Colon (tissue), 2 donors: ENCODE results near the gene FBN3.
"Not testable (repeated sequence)": the region's sequence is repeated elsewhere in the genome, so short reads cannot be mapped to it uniquely, and the experiment has no call there.

ENCODE experiments used
- FAIRE-seq: peaks from 2 replicates; lab custom pipeline; 2012; peaks lifted over from hg19 to GRCh38; lab: Jason Lieb, UNC
- donor health status: control.
- donor health status: control.

The FBN3 gene

DNA sequence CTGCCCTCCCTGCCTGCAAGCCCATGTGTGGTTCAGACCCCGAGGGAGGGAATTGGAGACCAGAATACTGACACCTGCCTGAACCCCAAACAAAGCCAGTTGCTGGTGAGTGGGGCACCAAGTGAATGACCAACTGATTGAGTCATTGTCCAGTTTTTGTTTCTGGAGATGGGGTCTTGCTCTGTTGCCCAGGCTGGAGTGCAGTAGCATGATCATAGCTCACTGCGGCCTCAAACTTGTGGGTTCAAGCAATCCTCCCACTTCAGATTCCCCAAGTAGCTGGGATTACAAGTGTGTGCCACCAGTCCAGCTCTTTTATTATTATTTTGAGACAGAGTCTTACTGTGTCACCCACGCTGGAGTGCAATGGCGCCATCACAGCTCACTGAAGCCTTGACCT lies 92.9 kb downstream of the FBN3 start:
- FAIRE-seq = no peak

DNA sequence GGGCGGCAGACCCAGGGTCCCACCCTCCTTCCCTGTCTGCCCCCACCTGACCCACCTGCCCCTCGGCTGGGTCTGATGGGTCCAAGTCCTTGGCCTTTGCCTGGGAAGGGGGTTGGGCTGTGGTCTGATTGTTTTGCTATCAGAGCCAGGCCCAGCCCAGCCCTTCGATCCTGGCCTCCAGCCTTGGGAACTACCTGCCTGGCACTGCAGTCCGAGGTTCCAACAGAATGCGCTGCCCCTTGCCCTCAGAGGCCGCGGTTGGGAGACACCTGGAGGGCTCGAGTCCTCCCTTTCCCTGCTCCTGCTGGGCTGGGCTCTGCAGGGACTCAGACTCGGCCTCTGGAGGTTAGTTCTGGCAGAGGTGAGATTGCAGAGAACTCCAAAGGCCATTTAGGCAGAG lies 95.2 kb downstream of the FBN3 start:
- no peak for FAIRE-seq

DNA sequence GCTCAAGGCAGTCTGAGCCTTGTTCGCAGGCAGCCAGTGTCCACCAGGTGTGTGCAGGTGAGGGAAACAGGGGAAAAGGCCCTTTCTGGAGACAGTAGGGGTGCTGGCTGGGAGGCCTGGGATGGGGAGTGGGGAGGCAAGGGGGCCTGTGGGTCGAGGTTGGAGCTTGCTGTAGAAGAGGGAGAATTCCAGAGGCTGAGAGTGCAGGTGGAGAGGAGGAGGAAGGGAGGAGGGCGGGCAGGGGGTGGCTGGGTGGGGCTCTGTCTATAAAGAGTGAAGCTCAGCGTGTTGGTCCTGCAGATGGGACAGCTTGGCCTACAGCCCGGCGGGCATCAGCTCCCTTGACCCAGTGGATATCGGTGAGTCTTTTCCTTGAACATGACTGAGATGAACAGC lies 96.9 kb downstream of the FBN3 start, which contains the start of gene CCL25:
TSS of gene CCL25 (plus strand) at position 297 of the 396 bp plus-strand sequence. CDS start 290 bp downstream, outside the sequence.
- no peak for FAIRE-seq

DNA sequence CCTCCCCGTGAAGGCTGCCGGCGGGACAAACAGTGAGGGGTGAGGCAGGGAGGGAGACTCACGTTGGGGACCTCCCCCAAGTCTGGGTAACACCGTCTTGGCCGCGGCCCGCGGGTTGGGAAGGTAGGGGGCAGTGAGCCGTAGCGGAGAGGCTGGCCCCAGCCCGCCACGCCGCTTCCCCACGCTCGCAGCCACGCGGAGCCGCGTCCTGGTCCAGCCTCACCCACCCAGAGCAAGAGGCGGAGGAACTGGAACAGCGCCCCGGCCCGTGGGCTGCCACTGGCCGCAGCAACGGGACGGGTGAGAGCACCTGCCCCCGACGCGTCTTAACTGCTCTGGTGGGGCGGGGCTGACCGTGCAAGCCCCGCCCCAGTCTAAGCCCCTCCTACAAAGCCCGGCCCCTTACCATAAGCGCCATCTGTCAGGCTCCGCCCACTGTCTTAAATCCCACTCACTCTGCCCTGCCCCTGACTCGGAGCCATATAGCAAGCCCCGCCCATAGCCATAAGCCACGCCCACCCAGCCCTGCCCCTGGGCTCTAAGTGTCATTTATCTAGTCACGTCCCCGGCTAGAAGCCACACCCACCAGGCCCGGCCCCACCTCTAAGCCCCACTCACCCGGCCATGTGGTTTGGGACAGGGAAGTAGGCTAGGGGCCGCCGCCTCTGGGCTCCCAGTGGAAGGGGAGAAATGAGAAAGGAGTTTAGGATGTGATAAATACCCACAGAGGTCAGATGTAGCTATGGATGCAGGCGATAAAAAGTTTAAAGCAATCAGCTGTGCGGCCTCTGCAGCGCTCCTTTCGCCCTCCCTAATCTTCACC lies 98.9 kb downstream of the FBN3 start:
- no peak for FAIRE-seq

DNA sequence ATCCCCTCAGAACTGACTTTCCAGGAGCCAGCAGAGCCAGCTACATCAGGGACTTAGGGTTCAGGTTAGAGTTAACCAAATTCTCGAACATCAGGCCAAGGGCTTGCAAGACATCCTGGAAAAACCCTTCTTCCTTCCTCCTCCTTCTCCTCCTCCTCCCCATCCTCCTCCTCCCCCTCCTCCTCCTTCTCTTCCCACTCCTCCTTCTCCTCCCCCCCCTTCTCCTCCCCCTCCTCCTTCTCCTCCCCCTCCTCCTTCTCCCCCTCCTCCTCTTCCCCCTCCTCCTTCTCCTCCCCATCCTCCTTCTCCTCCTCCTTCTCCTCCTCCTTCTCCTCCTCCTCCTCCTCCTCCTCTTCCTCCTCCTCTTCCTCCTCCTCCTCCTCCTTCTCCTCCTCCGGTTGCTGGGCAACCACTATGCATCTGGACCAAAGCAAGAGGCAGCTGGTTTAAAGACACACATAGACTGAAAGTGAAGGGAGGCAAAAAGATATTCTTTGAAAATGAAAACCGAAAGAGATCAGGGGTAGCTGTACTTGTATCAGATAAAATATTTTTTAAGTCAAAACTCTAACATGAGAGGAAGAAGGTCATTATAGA lies 102.7 kb downstream of the FBN3 start:
- FAIRE-seq = no peak

DNA sequence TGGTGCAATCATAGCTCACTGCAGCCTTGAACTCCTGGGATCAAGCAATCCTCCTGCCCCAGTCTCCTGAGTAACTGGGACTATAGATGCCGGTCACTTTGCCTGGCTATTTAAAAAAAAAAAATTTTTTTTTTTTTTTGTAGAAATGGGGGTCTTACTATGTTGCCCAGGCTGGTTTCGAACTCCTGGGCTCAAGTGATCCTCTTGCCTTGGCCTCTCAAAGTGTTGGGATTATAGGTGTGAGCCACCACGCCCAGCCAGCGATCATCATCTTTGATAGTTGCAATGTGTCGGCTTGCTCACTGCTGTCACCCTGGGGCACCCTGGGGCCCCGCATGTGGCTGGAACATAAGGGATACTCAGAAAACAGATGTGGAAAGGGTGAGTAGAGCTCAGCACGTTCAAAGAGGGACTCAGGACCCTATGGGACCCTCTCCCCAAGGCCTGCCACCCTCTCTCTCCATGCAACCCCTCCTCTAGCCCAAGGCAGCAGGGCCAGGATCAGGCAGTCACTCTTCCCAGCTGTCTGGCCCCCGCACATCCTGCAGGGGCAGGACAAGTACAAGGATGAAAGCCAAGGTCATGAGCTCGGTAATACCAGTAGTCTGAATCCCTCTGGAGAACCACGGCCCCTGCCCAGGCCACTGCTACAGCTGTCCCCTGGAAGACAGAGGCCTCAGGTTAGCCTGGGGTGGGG lies 103.4 kb downstream of the FBN3 start:
- no peak for FAIRE-seq

DNA sequence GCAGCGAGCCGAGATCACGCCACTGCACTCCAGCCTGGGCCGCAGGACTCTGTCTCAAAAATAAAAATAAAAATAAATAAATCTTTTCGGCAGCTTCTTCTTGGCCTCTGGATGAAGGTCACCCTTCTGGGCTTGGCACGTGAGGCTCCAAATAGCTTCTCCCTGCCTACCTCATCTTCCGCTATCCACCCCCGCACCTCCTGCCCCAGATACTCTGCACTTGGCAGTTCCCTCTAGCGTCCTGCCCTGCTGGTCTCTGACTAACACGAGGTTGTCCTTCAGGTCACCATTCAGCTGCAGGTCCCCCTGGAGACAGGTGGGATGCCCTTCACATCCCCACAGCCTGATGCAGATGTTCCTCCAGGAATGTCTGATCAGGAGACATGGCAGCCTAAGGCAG lies 105.4 kb downstream of the FBN3 start:
- FAIRE-seq = no peak

DNA sequence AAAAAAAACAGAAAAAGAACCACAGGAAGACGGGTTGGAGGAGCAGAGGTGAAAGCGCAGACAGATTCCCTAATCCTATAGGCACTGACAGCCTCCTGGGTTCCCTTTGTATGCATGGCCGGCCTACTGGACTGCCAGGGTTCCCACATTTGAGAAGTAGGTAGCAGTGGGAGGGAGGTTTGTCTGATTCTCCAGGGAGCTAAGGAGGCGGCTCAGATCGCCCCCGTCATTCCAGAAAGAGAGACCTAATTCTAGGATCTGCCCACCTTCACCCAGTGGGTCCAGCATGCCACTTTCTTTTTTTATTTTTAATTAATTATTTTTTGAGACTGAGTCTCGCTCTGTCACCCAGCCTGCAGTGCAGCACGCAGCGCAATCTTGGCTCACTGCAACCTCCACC lies 106.5 kb downstream of the FBN3 start:
- no peak for FAIRE-seq

DNA sequence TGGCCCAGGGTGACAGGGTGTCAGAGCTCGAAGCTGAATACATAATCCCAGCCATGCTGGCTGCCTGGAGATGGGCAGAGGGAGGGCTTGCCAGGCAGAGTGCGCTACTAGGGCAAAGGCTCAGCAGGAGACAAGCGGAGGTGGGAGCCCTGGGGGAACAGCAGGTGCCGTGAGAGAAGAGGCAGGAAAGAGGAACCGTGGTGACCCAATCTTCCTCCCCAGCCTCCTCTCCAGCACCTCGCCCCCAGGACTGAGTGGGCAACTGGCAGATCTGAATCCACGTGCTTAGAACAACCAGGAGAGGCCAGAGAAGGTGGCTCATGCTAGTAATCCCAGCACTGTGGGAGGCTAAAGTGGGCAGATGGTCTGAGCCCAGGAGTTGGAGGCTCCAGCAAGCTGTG lies 107.9 kb downstream of the FBN3 start:
- no peak for FAIRE-seq

DNA sequence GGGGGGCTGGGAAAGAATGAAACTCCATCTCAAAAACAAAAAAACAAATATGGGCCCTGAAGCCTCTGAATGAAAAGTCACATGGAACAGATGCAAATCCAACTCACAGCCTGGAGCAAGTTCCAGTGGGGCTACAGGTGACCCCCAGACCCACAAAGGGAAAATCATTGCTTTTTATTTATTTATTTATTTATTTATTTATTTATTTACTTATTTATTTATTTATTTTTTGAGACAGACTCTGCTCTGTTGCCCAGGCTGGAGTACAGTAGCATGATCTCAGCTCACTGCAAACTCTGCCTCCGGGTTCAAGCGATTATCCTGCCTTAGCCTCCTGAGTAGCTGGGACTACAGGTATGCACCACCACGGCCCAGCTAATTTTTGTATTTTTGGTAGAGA lies 110.2 kb downstream of the FBN3 start:
- FAIRE-seq = no peak

DNA sequence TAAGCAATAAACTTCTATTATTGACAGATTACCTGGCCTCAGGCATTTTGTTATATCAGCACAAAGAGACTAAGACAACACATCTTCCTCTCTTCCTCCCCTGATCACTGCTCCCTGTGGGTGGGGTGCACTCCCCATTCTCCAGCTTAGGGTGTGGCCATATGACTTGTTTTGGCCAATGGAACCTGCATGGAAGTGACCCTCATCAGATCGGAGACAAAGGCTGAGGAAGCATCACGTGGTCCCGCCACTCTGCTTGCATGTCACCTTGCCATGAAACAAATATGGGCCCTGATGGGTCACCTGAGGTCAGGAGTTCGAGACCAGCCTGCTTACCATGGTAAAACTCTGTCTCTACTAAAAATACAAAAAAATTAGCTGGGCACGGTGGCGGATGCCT lies 110.6 kb downstream of the FBN3 start:
- FAIRE-seq = no peak

DNA sequence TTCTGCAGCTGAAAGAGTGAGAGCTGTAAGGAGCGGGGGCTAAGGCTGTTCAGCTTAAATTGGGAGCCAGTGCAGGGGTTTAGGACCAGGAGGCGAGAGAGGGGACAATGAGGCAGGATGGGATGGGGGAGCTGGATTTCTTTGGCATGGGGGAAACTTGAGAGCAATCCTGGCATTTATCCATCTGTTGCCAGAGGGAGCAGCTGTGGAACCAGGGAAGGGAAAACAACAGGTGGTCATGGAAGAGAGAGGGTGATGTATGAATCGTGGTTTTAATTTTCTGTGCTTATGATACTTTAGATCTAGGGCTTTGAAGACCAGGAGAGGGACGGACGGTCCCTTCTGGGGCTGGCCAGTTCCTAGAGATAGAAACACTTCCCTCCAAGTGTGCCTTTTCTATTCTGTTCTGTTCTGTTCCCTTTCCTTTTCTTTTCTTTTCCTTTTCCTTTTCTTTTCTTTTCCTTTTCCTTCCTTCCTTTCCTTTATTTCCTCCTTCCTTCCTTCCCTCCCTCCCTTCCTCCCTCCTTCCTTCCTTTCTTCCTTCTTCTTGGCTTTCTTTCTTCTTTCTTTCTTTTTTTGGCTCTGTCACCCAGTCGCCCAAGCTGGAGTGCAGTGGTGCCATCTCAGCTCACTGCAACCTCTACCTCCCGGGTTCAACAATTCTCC lies 112.8 kb downstream of the FBN3 start:
- FAIRE-seq = no peak

DNA sequence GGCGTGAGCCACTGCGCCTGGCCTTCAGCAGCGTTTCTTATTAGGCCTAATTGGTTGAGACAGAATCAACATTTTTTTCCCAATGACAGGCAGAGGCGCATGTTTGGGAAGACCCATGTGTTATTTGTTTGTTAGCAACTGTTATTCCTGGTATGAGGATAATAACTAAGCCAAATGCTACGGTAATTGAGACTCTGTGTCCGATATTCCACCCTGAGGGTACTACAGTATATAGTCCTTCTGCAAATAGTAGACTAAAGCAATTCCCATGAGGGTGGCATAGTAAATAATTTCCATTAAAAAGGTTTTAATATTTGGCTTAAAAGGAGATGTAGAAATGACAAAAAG lies 115.2 kb downstream of the FBN3 start:
- FAIRE-seq = no peak

DNA sequence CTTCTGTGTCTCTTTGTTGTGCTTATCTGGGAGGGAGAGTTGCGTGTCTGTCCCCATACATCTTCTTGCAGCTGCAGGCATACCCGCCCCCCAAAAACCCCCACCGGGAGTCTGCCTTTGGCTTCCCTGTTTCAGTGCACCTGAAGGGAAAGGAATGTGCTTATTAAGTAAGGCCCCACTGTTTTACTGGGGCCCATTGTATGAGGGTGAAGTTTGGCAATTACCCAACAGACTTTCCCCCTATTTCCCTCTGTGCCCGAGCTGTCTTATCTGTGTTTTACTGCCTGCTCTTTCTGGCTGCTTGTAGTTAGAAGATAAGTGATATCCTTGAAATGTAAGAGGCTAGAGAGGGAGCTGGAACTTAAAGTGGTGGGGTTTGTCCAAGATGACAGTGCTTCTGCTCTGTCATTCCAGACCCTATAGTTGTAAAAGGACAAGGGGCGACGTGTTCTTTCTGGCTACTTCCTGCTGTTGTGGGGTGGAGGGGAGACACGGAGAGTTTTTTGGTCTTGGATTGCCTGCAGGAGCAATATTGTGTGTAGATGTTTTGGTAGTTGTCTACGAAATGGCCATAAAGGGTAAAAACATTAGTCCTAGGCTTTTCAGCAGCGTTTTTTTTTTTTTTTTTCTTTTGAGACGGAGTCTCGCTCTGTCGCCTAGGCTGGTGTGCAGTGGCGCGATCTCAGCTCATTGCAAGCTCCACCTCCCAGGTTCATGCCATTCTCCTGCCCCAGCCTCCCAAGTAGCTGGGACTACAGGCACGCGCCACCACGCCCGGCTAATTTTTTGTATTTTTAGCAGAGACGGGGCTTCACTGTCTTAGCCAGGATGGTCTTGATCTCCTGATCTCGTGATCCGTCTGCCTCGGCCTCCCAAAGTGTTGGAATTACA lies 115.9 kb downstream of the FBN3 start:
- FAIRE-seq = not testable (repeated sequence)

DNA sequence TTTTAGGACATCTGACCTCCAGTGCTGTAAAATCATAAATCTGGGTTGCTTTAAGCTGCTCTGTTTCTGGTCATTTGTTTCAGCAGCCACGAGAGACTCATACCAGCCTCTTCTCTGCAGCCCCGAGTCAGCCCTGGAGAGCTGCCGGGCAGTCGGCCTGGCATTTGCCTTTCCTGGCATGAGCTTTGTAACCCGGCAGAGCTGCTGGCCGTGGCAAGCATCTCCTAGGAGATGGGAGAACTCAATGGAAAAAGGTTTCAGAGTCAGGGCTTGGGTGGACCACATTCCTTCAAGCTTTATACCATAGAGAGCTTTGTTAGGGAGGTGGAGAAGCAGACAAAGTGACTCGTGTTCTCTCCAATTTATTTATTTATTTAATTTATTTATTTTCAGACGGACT lies 118.4 kb downstream of the FBN3 start:
- no peak for FAIRE-seq

DNA sequence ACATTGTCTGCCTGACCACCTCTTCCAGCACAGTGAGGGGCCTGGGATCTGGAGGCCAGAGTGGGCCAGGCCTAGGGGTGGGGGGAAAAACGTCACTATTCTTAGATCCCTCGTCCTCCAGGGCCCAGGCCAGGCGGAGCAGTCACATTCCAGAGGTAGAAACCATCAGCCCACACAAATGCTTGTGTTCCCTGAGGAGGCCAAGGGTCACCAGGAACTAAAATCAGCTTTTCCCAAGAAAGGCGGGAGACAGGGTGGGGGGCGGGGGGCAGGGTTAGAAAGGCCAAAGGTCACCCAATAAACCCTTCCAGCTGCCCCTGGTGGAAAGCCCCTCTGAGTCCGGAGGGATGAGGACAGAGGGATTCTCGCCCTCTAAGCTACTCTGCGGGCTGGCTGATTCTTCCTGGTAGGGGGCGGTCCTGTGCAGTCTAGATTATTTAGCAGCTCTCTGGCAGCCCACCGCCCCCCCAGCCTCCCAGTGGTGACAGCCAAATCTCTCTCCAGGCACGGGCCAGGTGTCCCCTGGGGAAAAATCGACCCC lies 120.4 kb downstream of the FBN3 start:
- no peak for FAIRE-seq

DNA sequence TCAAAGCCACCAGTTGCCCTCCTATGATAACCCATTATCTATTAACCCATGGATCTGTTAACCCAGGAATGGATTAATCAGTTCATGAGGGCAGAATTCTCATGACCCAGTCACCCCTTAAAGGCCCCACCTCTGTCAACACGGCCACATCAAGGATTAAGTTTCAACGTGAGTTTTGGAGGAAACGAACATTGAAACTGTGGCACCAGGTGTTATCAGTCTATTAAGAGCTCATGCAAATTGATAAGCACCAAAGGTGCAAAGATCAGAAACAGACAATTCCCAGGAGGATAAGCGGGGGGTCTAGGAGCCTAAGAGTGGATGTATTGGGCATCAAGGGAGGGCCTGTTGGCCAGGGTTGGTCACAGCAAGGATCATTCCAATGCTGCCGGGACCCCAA lies 124.1 kb downstream of the FBN3 start:
- no peak for FAIRE-seq

DNA sequence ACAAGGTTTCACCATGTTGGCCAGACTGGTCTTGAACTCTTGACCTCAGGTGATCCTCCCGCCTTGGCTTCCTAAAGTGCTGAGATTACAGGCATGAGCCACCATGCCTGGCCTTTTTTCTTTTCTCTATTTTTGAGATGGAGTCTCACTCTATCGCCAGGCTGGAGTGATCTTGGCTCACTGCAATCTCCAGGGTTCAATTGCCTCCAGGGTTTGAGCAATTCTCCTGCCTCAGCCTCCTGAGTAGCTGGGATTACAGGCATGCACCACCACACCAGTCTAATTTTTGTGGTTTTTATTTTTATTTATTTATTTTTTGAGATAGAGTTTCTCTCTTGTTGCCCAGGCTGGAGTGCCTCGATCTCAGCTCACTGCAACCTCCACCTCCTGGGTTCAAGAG lies 125.1 kb downstream of the FBN3 start:
- not testable (repeated sequence) for FAIRE-seq

DNA sequence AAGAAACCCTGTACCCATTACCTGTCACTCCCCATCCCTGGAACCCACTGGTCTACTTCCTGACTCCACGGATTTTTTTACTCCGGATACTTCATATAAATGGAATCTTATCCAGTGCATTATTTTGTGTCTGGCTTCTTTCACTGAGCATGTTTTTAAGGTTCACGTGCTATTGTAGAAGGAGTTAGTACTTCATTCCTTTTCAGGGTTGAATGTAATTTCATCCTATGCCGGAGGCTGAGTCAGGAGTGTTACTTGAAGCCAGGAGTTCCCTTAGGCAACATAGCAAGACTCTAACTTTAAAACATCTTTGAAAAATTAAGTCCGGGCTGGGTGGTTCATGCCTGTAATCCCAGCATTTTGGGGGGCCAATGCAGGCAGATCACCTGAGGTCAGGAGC lies 126.0 kb downstream of the FBN3 start:
- no peak for FAIRE-seq

DNA sequence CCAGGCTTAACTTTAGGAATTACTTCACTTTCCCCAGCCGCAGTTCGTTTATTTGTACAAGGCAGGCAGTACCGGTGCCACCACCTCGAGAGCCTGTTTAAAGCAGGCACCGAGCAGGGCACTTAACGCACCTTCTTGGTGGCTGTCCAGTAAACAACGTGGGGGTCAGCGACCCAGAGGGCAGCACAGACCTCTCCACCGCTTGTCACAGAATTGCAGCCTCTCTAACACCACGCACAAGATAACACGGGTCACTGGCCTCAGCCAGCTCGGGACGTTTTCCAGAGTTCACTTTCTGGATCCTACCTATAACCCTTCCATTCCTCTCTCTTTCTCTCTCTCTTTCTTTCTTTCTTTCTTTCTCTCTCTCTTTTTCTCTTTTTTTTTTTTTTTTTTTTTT lies 127.1 kb downstream of the FBN3 start:
- FAIRE-seq = no peak

DNA sequence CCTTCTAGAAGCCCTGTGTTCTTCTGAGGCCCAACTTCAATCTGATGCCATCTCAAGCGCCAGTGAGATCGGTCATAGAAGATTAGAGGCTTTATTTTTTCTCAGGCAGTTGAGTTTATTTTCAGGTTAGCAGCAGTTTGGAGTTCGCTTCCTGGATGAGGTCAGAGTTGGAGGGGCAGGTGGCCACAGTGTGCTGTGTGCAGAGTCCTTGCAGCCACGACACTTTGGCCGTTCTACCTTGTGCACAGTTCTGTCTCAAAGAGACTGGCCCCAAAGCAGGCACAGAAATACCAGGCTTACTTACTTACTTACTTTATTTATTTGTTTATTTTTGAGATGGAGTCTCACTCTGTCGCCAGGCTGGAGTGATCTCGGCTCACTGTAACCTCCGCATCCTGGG lies 128.0 kb downstream of the FBN3 start:
- FAIRE-seq = no peak

DNA sequence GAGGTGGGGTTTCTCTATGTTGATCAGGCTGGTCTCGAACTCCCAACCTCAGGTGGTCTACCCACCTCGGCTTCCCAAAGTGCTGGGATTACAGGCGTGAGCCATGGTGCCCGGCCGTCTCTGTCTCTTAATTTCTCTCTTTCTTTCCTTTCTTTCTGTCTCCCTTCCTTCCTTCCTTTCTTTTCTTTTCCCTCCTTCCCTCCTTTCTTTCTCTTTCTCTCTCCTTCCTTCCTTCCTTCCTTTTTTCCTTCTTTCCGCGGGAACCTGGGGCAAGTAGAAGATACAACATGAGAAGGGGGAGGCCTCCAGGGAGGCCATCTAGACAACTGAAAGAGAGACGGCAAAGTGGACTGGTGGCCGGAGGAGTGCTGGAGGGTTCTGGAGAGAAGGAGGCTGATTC lies 128.7 kb downstream of the FBN3 start:
- FAIRE-seq = no peak
